HCT116 (cell line): ENCODE results near the gene CDH4.

ENCODE experiments used
- CTCF ChIP-seq, 3 experiments: fragments of 200-600 bp in 1 of 3; sonication (generic) in 1 of 3; IDR thresholded peaks in 2 of 3; conservative IDR thresholded peaks in 1 of 3; 2 replicates each; pipeline ENCODE4 v1.5.1; 2012 to 2017; ENCODE audit warnings: low read depth in 2 of 3, low read length in 2 of 3, antibody characterized with exemption in 1 of 3, borderline replicate concordance in 1 of 3, control low read depth in 1 of 3, mild to moderate bottlenecking in 1 of 3, mixed read lengths in 1 of 3, mixed run types in 1 of 3, moderate library complexity in 1 of 3; ENCODE audit not compliant: insufficient read depth in 1 of 3
- EZH2 ChIP-seq: fragments of 200-600 bp; sonication (generic); IDR thresholded peaks from 2 replicates; pipeline ENCODE4 v1.6.1; 2017; ENCODE audit warnings: antibody characterized with exemption, mixed run types
- POLR2A ChIP-seq: IDR thresholded peaks from 2 replicates; pipeline ENCODE4 v1.7.0; 2011; ENCODE audit warnings: borderline replicate concordance; ENCODE audit not compliant: insufficient read depth, insufficient read length; ENCODE audit errors: extremely low read depth
- POLR2AphosphoS5 ChIP-seq: IDR thresholded peaks from 2 replicates; pipeline ENCODE4 v1.6.1; 2011; ENCODE audit warnings: mild to moderate bottlenecking, low read depth, low read length, moderate library complexity

DNA sequence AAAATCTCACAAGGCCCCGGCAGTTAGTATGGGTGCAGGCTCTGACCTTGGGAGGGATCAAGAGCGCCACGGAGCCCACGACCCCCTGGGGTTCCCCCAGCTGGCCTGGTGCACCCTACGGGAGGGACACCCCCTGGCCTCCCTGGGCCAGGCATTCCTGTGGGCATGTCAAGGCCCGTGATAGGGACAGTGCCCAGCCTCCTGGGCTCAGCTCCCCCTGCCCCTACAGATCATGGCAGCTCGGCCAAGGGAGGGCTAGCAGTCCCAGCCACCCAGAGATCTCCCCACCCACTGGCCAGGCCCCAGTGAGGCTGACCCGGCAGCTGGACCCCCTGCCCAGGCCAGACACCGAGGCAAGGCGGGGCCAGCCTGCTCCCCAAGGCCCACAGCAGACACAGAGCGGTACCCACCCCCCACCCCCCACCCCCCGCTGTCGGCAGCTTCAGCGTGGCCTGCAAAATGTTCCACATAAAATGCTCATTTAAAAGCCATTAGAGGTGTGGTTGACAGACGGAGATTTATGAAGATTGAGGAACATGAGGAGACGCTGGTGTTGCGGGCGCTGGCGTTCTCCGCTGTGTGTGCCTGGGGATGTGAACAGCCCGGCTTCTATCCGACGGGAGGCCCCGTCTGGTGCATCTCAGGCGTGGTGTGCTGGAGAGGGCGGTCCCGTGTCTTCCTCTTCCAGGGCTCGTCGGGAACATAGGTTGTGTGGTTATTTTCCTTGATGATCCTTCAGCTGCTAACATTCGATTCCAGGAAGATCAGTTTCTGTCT lies 625.1 kb downstream of the CDH4 start:
- TF ChIP-seq CTCF (IDR thresholded peaks at IDR 0.05 in 2 of 3, conservative IDR thresholded peaks at IDR 0.05 in 1 of 3; ENCODE audit: borderline replicate concordance in 1 of 3, insufficient read depth in 1 of 3, low read depth in 2 of 3, low read length in 2 of 3), result no peak
- TF ChIP-seq EZH2, result no peak
- no peak for TF ChIP-seq POLR2A
- TF ChIP-seq POLR2AphosphoS5, result no peak
